ENCODE data around the gene EPPIN. TPM values are rescaled to one million over a fixed set of nuclear protein-coding genes. Genes with fewer than 3 reads are reported as not detected.

The EPPIN gene
- total RNA-seq (ENCODE audit: unreplicated experiment): not detected
- long read RNA-seq: 0 reads

DNA sequence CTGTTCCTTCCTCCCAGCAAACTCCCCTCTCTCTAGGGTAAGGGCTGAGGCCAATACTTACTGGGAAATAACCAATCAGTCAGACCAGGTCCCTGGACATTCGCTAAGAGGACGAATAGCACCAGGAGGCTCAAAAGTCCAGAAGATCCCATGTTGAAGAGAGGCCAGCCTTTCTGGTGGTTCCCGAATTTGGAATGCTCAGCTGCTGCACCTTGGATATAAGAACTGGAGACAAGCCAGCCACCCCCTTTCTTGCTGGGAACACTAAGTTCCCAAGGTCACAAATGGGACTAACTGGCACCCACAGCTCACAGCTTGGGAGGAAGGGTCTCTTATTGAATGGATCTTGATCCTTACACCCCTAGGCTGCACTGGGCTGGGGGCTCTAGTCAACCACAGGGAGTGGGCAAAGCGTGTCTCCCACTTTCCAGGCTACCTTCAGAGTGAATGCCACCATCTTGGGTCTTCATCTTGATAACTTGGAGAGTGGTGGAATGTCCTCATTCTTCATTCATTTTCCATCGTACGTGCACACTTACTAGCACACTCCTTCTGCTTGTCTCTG, at the start of gene EPPIN:
Gene EPPIN (minus strand): TSS at position 196 of the 565 bp plus-strand sequence. CDS start 44 bp downstream, at position 152.
- Mint-ChIP-seq H3K4me1 (ENCODE audit: unreplicated experiment) (no peaks in the 10 kb centered on the region), H3K27me3 (ENCODE audit: unreplicated experiment) (peaks cover 4% of the 10 kb centered on the region), H3K4me3 (ENCODE audit: unreplicated experiment) (no peak within 1 kb of the TSS), H3K36me3 (ENCODE audit: low read depth, unreplicated experiment) (no peaks in the 10 kb centered on the region), H3K9me3 (ENCODE audit: unreplicated experiment) (no peaks in the 10 kb centered on the region), H3K27ac (ENCODE audit: unreplicated experiment) (no peak within 1 kb of the TSS)
- DNase-seq (ENCODE audit: low spot score): no peak
- TF ChIP-seq, protein P1, sequence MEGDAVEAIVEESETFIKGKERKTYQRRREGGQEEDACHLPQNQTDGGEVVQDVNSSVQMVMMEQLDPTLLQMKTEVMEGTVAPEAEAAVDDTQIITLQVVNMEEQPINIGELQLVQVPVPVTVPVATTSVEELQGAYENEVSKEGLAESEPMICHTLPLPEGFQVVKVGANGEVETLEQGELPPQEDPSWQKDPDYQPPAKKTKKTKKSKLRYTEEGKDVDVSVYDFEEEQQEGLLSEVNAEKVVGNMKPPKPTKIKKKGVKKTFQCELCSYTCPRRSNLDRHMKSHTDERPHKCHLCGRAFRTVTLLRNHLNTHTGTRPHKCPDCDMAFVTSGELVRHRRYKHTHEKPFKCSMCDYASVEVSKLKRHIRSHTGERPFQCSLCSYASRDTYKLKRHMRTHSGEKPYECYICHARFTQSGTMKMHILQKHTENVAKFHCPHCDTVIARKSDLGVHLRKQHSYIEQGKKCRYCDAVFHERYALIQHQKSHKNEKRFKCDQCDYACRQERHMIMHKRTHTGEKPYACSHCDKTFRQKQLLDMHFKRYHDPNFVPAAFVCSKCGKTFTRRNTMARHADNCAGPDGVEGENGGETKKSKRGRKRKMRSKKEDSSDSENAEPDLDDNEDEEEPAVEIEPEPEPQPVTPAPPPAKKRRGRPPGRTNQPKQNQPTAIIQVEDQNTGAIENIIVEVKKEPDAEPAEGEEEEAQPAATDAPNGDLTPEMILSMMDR (IDR thresholded peaks at IDR 0.05; ENCODE audit: unreplicated experiment): no peak

DNA sequence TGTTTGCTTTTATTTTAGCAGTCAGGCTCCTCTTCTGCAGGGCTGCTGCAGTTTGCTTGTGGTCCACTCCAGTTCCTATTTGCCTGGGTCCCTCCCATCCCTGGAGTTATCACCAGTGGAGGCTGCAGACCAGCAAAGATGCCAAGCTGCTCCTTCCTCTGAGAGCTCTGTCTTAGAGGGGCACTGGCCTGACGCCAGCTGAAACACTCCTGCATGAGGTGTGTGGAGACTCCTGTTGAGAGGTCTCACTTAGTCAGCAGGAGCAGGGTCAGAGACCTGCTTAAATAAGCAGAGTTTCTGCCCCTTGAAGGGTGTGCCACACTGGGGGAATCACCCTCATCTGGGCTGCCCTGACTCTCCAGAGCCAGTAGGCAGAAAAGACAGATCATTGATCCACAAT, 48.0 kb upstream of the EPPIN start:
- TF ChIP-seq, protein P1 (IDR thresholded peaks at IDR 0.05; ENCODE audit: unreplicated experiment): no peak
- H3K9me3 Mint-ChIP-seq (ENCODE audit: unreplicated experiment): no peaks in the 10 kb centered on the region

DNA sequence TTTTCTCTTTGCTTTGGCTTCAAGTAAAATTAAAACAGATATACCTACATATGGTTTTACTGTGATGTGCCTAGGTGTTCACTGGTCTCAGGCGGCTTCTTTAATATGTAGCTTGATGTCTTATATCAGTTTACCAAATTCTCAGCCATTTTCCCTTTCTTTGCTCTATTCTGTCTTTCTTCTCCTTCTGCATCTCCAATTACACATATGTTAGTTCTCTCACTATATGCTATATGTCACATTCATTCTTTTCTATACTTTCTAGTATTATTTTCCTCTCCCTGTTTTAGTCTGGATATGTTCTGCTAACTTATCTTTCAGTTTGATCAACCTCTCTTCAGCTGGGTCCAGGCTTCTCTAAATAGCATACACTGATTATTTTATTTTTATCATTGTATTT, 46.3 kb upstream of the EPPIN start:
- Mint-ChIP-seq H3K27ac (ENCODE audit: unreplicated experiment) (no peak overlapping the region), H3K9me3 (ENCODE audit: unreplicated experiment) (no peaks in the 10 kb centered on the region), H3K36me3 (ENCODE audit: low read depth, unreplicated experiment) (no peaks in the 10 kb centered on the region), H3K27me3 (ENCODE audit: unreplicated experiment) (no peaks in the 10 kb centered on the region), H3K4me1 (ENCODE audit: unreplicated experiment) (no peaks in the 10 kb centered on the region), H3K4me3 (ENCODE audit: unreplicated experiment) (no peak overlapping the region)
- TF ChIP-seq, protein P1 (IDR thresholded peaks at IDR 0.05; ENCODE audit: unreplicated experiment): no peak
- DNase-seq (ENCODE audit: low spot score): no peak

More for the DNA sequence above, 48.0 kb upstream of the EPPIN start:
- no peaks in the 10 kb centered on the region for H3K4me1 Mint-ChIP-seq (ENCODE audit: unreplicated experiment)
- no peaks in the 10 kb centered on the region for H3K36me3 Mint-ChIP-seq (ENCODE audit: low read depth, unreplicated experiment)
- no peaks in the 10 kb centered on the region for H3K27me3 Mint-ChIP-seq (ENCODE audit: unreplicated experiment)
- H3K4me3 Mint-ChIP-seq (ENCODE audit: unreplicated experiment): no peak overlapping the region
- DNase-seq (ENCODE audit: low spot score): no peak
- no peak overlapping the region for H3K27ac Mint-ChIP-seq (ENCODE audit: unreplicated experiment)

DNA sequence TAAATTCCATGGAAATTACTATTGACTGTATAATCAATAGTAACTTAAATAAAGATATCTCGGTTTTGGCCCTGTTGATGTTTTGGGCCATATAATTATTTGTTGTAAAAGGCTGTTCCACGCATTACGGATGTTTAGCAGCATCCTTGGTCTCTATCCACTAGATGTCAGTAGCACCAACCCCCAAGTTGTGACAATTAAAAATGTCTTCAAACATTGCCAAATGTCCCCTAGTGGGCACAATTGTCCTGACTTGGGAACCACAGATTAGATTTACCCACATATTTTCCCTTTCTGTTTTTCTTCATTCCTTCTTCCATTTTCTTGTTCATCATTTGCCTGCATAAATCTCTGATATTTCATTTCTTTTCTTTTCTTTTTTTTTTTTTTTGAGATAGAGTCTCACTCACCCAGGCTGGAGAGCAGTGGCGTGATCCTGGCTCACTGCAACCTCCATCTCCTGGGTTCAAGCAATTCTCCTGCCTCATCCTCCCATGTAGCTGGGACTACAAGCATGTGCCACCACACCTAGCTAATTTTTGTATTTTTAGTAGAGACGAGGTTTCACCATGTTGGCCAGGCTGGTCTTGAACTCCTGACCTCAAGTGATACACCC, 45.5 kb upstream of the EPPIN start:
- DNase-seq (ENCODE audit: low spot score): peak; percentile 41
- TF ChIP-seq, protein P1 (IDR thresholded peaks at IDR 0.05; ENCODE audit: unreplicated experiment): peak; percentile 75
- Mint-ChIP-seq H3K36me3 (ENCODE audit: low read depth, unreplicated experiment) (no peaks in the 10 kb centered on the region), H3K9me3 (ENCODE audit: unreplicated experiment) (no peaks in the 10 kb centered on the region), H3K4me1 (ENCODE audit: unreplicated experiment) (no peaks in the 10 kb centered on the region), H3K27ac (ENCODE audit: unreplicated experiment) (no peak overlapping the region), H3K4me3 (ENCODE audit: unreplicated experiment) (no peak overlapping the region), H3K27me3 (ENCODE audit: unreplicated experiment) (no peaks in the 10 kb centered on the region)

- Mint-ChIP-seq H3K36me3 (ENCODE audit: low read depth, unreplicated experiment) (no peaks in the 10 kb centered on the region), H3K4me3 (ENCODE audit: unreplicated experiment) (no peak overlapping the region), H3K9me3 (ENCODE audit: unreplicated experiment) (no peaks in the 10 kb centered on the region), H3K27me3 (ENCODE audit: unreplicated experiment) (no peaks in the 10 kb centered on the region), H3K4me1 (ENCODE audit: unreplicated experiment) (no peaks in the 10 kb centered on the region), H3K27ac (ENCODE audit: unreplicated experiment) (no peak overlapping the region)
- TF ChIP-seq, protein P1 (IDR thresholded peaks at IDR 0.05; ENCODE audit: unreplicated experiment): no peak
- no peak for DNase-seq (ENCODE audit: low spot score)
These were observed 42.5 kb upstream of the EPPIN start for GRCh38 chr20:45589725-45590124.
